HT-29 (cell line): ENCODE measurements around the gene NR2F1-AS1. TPM values are rescaled to one million over a fixed set of nuclear protein-coding genes. Genes with fewer than 3 reads are reported as not detected.
"Not testable (repeated sequence)": the region's sequence is repeated elsewhere in the genome, so short reads cannot be mapped to it uniquely, and the experiment has no call there.

Experiments
- DNase-seq: peaks from one replicate; pipeline ENCODE4 v3.0.0-alpha.2; 2015; ENCODE audit warnings: low spot score
- total RNA-seq: library from RNA; depleted of rRNA; stranded (reverse); fragments of >200 nt; shearing (Covaris generic); gene quantifications from 2 replicates; pipeline ENCODE4 v1.2.3, GENCODE V29; 2014

The NR2F1-AS1 gene
- total RNA-seq, 1 experiment from 2014 or later = 2.8 TPM

DNA sequence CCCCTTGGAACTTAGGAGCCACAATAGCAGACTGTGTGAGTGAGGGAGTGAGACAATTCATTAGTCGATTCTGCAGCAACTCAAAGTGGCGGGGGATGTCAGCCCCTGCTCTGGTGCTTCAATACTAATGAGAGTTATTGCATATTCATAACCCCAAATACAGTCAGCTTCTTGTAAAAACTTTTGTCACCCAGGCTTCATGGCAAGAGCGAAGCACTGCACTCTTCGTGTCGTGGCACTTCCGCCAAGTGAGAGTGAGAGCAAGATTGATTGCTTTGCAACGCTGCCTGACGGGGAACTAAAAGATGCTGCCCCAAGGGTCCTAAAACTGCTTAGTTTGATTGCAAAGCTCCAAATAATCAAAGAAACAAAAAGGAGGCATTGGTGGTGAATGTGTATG is 150.9 kb downstream of the NR2F1-AS1 start:
- DNase-seq = no peak

DNA sequence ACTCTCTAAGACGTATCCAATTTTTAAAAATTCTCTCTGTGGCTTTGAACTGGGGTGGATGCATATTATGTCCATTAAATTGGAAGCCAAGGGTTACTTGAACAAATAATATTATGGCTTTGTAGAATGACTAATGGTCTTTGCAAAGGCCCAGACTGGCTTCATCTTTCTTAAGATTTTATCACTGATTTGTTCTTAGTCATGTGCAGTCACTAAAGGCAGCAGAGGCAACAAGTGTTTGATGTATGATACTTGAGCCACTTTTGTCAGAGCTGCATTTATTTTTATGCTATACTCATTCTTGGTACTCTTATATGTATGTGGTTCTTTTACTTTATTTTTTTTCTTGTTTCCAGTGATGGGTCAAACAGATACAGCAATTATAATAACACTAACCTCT is 152.2 kb downstream of the NR2F1-AS1 start:
- no peak for DNase-seq

DNA sequence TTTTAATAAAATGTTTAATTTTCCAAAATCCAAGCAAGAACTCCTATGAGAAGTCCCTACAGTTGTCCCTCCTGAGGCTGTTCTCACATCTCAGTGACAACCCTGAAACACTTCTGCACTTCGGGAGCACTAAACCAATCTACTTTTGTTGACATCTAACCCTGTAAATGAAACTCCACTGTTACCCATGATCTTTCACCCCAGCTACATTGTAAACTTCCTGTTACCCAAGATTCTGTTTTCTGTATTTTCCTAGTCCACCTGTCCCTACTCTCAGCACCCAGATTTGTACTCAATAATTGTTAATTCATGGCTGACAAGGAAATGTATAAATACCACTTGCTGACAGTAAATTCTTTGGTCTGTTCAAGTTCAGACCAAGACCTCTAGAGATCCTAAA is 153.7 kb downstream of the NR2F1-AS1 start:
- DNase-seq = no peak

DNA sequence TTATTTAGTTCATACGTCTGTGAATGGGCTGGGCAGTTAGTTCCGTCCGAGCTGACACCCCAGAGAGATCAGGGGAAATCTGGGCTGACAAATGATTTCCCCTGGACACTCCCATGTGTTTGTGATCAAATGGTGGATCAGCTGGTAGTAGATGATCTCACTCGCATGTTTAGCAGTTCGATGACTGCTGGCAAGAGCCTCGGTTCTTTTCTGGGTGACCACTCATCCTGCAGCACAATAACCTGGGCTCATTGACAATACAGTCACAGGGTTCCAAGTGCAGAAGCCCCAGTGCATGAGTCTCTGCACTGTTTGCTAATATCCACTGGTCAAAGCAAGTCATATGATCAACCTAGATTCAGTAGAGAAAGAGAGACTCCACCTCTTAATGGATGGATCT is 155.9 kb downstream of the NR2F1-AS1 start:
- DNase-seq = no peak

DNA sequence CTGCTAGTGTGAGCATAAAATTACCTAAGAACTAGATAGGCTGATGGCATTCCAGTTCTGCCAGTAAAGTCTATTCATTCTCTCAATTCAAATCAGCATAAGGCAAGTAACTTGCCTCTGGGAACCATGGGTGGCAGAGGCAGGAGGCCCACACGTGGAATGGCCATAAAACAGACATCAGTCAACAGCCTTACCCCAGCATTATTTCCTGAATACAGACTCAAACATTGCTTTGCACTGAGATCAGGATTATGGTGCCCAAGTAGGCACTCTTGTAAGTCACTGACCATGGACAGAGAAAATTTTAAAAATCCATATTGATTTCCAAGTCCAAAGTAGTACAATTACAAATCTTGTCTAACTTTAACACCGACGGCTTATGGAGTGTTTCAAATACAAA is 157.7 kb downstream of the NR2F1-AS1 start:
- no peak for DNase-seq

DNA sequence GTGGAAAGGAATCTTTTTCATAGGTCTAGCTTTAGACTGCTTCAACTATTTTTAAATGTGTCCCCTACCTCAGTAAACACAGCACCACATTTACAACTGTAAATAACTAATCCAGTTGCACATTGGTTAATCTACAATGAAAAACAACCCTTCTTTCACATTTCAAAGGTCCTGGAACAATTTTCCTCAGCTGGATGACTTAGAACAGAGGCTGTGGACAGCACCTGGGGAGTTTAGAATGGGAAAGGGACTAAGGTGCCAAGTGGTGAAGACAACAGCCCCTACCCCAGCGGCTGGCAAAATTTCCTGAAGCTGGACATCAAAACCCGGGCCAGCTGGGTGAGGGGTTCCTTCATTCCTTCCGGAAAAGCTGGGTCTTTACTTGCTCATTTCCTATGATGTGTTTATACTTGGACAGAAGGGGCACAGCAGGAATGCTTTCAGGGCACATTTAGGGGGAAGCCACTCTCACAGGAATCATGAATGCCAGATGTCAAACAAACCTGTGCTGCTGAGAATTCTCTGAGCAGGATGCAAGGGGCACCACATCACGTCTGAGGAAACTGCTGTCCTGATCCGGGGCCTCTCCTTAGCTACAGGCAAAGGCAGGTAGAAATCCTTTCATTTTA is 158.3 kb downstream of the NR2F1-AS1 start:
- no peak for DNase-seq

DNA sequence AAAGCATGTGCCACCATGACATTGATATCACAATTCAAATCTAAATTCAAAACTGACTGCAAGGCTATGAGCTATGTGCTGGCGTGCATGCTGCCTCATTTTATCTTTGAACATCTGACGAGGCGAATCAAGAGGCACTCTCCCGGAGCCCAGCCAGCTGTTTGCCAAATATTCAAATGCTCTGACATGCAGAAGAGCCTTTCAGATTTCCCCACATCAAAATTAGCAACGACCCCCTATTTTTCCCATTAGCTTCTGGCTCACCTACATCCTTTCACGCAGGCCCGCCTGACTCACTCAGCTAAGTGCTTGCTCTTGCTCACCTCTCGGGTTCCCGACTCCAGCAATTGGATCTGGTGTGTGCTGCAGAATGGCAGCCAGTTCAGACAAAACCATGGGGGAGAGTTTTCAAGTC is 159.0 kb downstream of the NR2F1-AS1 start:
- DNase-seq = no peak

DNA sequence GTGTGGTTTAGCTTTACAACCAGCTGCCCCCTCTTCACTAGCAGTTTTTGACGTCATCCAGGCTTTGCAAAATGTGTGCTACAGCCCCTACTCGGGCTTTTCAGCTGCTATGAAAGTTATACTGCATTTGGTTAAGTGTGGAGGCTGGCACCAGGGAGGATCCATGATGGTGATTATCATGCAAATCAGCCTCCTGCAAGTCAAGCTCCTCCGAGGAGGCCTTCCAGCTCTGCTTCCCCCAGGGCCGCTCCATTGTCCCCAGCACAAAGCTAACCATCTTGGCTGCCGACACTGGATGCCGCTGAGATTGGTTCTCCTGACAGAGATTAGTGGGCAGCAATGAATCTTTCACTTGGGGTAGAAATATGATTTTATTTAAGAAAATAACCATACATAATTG is 159.6 kb downstream of the NR2F1-AS1 start:
- no peak for DNase-seq

DNA sequence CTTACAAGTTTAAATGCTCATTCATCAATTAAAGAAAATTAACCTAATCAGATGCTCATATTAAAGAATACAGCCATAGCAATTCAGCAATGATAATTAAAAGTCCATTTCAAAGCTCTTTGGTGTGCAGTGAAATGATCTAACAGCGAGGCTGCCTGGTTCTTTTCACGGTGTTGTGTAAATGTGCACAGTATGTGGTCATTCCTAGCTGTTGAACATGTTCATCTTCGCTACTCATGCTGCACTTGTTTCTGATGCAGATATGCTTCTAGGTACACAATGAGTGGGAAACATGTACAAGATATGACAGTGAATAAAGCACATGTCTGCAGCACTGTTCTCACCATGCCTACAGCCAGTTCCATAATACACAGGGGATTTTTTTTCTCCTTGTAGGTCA is 163.5 kb downstream of the NR2F1-AS1 start:
- DNase-seq = no peak

DNA sequence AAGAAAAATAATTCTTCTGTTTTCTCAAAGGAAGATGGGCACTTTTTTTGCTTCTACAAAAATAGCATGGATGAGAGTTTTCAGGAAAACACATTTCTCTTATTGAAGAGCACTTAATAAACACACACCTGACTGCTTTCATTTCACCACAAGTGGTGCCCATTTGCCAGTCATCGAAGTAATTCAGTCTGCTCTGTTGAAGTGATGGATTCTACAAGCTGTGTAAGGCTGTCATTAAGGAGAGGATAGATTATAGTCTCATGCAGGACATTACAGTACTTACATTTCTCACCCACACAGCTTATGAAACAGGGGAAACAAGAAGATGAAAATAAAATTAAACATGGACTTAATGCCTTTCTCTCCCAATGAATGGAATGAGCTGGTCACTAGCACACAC is 165.2 kb downstream of the NR2F1-AS1 start:
- no peak for DNase-seq

DNA sequence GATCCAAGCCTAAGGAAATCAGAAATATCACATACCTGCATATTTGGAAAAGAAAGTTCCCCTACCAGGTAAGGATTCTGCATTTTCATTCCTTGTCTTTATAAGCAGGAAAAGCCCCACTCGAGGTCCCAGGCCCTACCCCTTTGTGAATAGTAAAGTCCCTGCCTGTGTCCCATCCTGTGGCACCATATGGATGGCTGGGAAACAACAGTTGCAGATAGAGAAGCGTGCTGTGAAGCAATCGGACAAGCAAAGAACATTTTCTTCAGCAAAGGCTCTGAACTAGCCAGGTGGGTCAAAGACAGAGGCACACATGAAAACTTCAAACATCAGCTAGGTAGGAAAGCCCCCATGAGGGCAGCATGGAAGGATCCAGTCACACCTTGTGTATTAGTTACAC is 169.3 kb downstream of the NR2F1-AS1 start:
- DNase-seq = no peak

DNA sequence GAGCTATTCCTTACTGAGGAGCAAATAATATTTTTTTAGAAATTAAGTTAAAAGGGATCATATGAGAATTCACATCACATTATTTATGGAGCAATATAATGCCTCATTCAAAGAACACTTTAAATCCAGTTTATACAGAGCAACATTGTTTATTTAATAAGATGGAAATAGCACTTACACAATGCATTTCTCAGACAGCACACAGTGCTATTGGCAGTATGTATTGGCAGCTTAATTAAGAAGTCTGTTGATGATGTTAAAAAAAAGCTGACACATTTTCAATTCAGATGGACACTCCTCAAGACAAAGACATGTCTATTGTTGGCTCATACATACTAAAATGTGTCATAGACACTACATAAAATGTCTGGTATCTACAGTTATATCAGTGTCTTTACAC is 171.3 kb downstream of the NR2F1-AS1 start:
- DNase-seq = no peak

DNA sequence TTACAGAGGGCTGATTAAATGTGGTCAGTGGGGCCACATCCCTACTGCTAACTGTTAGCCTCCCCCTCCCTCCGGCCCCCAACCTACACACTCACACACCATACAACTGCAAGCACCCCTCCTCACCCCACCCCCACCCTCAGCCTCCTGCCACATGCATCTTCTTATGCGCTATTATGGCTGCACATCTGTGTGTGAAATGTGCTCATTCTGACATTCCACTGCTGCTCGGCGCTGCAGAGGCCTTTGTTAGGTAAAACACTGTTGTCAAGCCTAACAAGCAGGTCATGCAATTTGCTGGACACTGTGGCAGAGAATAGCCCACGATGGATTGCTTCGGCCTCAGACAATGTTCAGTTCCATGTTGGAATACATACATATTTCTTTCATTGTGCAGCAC is 173.6 kb downstream of the NR2F1-AS1 start:
- DNase-seq = no peak

DNA sequence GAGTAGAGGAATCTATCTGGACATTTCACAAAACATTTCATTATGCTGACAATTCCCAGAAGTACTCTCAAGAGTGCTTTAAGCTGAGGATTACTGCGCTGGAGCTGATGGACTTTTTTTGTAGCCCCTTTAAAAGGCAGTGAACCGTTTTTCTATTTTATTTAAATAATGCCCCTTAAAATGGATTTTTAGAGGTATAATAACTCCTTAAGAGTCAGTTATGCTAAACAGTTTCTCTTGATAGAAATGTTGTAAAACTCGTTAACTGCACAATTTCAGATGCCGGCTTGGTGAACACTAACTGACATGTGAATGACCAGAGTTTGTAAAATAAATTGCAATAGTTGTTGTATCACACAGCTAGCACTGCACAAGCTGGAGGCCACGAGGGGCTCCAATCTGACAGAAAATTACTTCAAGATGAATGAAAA is 174.0 kb downstream of the NR2F1-AS1 start:
- DNase-seq = no peak

DNA sequence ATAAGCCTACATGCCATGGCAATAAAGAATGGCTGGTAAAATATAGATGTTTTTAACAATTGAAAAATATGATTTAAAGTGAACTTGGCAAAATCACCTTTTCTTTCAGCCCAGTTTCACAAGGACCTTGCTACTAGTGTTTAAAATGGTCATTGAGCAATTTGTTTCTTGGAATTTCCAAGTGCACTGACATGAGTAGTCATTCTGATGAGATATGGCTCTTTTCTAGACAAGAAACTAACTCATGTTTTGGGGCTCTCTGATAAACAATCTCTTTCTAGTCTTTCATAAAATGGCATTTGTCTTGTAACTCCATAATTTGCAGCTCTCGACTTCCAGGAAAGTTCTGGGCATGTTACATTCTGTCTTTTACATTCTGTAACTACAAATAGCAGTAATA is 176.8 kb downstream of the NR2F1-AS1 start:
- no peak for DNase-seq

DNA sequence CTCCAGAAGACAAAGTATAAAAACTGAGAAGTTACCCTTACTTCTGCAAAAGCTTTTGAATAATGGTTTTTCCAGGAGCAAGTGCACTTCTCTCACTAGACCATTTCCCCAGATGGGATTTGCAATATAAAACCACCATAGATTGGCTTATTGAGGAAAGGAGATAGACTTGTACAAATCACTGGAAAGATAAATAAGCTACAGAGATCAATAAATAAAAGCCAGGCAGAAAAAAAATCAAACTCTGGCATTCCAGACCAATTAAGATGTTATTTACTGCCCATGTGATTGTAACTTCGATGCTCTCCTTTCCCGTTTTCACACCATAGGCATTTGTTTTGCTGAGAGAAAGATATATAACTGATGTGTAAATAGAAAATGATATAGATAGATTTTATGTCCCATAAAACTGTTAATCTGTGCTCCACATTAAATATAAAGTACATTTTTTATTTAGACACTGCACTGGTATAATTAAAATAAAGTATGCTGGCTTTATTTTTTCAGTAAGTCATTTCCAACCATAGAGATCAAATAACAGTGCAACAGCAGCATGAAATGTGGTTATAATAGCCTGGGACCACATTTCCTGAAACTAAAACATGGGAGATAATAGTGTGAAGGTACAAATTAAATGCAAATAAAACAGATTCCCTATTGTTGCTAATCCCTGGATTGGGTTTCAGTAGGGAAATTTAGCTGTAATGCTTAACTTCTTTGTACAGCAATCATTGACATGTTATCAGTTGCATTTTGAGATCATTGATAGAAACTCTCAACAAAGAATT is 177.7 kb downstream of the NR2F1-AS1 start:
- DNase-seq = no peak

DNA sequence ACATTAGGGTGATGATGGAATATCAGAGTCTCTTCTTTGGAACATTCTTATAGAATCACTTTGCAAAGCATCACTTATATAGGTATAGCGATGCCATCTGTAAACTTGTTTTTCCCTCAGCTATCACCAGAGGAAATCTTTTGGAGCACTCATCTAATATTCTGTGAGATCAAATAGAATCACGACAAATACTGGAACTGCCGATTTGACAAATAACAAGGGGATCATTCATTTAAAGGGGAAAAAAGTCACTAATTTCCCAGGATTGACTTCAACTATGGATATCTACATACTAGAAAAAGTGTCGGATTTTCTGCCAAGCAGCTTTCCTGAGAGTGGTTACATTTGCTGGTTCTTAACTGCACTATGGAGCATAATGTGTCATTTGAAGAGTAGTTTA is 178.6 kb downstream of the NR2F1-AS1 start:
- no peak for DNase-seq

DNA sequence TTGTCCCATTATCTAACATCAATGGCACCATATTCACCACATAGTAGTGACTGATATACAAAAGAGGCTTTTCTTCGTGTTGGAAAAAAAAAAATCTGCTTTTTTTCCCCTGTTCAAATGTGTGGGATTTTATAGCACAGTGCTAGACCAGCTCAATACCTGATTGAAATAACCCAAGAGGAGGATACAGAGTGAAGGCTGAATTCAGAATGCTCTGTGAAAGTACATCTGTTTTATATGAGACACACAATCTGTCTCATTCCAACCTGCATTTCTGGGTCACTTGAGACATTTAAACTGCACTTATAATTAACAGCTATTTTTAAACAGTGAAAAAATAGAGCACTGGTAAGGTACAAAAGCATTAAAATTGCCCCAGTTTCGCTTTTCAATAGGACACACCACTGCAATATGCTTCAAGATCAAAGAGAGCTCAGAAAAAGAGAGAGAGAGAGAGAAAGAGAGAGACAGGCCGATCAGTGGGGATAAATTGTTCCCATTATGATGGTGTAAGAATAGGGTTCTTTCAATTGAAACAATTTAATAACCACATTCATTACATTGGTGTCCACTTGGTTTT is 179.3 kb downstream of the NR2F1-AS1 start:
- DNase-seq = no peak

DNA sequence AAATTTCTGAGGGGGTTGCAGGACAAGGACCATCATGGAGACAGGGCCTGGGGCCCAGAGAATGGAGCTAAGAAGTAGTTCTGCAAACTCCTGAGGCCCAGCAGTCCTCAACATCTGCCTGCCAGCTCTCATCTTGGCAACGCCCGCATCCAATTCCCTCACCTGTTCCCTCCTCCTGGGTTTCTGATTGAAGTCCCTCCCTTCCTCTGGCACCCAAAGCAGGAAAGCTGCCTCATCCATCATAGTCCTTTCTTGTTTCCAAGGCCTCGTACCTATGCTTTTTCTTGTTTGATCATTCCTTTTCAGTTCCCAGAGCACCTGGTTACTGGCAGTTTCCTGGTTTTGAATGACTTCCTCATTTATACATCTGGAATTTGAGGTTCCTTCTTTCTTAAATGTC is 181.3 kb downstream of the NR2F1-AS1 start:
- DNase-seq = no peak

DNA sequence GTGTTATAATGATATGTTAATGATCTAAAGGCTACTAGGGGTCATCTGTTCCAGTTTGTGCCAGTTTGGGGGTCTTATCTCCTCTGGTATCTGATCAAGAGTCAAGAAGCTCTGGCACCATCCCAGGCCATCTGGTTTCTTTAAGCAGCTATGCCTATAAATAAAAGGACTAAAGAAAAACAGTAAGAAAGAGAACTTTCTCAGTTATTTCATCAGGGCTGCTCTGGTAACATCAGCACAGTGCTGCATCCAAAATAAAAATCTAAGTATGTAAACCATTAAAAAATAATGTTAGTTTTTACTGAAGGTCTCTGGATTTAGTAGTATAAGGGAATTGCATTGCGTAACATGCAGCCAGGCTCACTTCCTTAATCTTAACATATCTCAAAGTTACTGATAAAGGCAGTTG is 185.0 kb downstream of the NR2F1-AS1 start:
- no peak for DNase-seq

DNA sequence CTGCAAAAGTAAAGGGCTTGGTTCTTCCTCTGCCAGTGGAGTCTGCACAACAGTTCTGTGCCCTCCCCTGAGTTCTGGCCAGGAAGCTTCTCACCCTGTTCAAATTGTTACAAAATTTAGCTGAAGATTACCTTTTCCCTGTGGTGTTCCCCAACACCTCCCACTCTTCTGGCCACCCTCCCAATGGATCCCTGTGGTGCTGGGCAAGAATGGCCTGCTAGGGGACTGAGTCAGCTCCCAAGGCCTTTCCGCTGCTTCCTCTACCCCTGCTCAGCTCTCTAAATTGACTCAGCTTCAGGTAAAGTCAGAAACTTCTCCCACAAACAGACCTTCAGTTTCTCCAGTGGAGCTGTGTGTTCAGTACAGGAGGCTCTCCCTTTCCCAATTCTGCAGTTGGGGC is 186.0 kb downstream of the NR2F1-AS1 start:
- DNase-seq = no peak

DNA sequence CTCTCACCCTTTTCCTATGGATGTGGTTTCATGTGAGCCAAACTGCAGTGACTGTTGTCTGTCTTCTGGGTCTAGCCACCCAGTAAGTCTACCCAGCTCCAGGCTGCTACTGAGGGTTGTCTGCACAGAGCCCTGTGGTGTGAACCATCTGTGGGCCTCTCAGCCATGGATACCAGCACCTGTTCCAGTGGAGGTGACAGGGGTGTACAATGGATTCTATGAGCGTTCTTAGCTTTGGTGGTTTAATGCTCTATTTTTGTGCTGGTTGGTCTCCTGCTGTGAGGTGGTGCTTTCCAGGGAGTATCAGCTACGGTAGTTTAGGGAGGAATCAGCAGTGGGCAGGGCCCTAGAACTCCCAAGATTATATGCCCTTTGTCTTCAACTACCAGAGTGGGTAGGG is 186.7 kb downstream of the NR2F1-AS1 start:
- no peak for DNase-seq

DNA sequence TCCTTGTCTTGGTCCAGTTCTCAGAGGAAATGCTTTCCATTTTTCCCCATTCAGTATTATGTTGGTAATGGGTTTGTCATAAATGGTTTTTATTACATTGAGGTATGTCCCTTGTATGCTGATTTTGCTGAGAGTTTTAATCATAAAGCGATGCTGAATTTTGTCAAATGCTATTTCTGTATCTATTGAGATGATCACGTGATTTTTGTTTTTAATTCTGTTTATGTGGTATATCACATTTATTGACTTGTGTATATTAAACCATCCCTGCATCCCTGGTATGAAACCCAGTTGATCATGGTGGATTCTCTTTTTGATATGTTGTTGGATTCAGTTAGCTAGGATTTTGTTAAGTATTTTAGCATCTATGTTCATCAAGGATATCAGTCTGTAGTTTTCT is 189.8 kb downstream of the NR2F1-AS1 start:
- DNase-seq = not testable (repeated sequence)
